H9 (cell line): Measurements from ENCODE around the gene PDZRN4. TPM values are rescaled to one million over a fixed set of nuclear protein-coding genes. Genes with fewer than 3 reads are reported as not detected.

Experiments
- DNase-seq: peaks from one replicate; pipeline ENCODE4 v3.0.0-alpha.2; 2017
- H2AFZ ChIP-seq: one replicate; pipeline ENCODE4 v1.6.1; 2013; ENCODE audit warnings: mild to moderate bottlenecking, low read length, control low read depth, moderate library complexity
- H2AK5ac ChIP-seq: 2 replicates; pipeline ENCODE4 v1.6.1; 2013; ENCODE audit warnings: low read length, control low read depth, mixed read lengths; ENCODE audit not compliant: insufficient read length
- H2BK120ac ChIP-seq: one replicate; pipeline ENCODE4 v1.6.1; 2013; ENCODE audit warnings: low read depth, mild to moderate bottlenecking, low read length, control low read depth, inconsistent platforms; ENCODE audit not compliant: poor library complexity, severe bottlenecking
- H2BK12ac ChIP-seq: 2 replicates; pipeline ENCODE4 v1.6.1; 2013; ENCODE audit warnings: low read length, control low read depth, mixed read lengths, low read depth; ENCODE audit not compliant: insufficient read length
- H2BK15ac ChIP-seq: 2 replicates; pipeline ENCODE4 v1.6.1; 2013; ENCODE audit warnings: low read depth, low read length, control low read depth
- H2BK20ac ChIP-seq: one replicate; pipeline ENCODE4 v1.6.1; 2013; ENCODE audit warnings: low read depth, mild to moderate bottlenecking, low read length, control low read depth, inconsistent platforms; ENCODE audit not compliant: poor library complexity, severe bottlenecking
- H2BK5ac ChIP-seq: 2 replicates; pipeline ENCODE4 v1.6.1; 2013; ENCODE audit warnings: low read length, control low read depth, mixed read lengths; ENCODE audit not compliant: insufficient read length
- H3K14ac ChIP-seq: 2 replicates; pipeline ENCODE4 v1.6.1; 2013; ENCODE audit warnings: low read length, control low read depth; ENCODE audit not compliant: insufficient read depth
- H3K18ac ChIP-seq: 2 replicates; pipeline ENCODE4 v1.6.1; 2013; ENCODE audit warnings: low read depth, mild to moderate bottlenecking, mixed read lengths, low read length, control low read depth; ENCODE audit not compliant: insufficient read length
- H3K23ac ChIP-seq: 2 replicates; pipeline ENCODE4 v1.6.1; 2013; ENCODE audit warnings: low read length, control low read depth, mixed read lengths, low read depth; ENCODE audit not compliant: insufficient read length
- H3K23me2 ChIP-seq: 2 replicates; pipeline ENCODE4 v1.6.1; 2013; ENCODE audit warnings: low read depth, mild to moderate bottlenecking, mixed read lengths, low read length, control low read depth; ENCODE audit not compliant: insufficient read length, poor library complexity, severe bottlenecking
- H3K27ac ChIP-seq: 2 replicates; pipeline ENCODE4 v1.5.1; 2013; ENCODE audit warnings: low read length, control low read depth, mixed read lengths, low read depth; ENCODE audit not compliant: insufficient read length
- H3K27me3 ChIP-seq: 2 replicates; pipeline ENCODE4 v1.6.1; 2013; ENCODE audit warnings: low read length, control low read depth, inconsistent platforms; ENCODE audit not compliant: insufficient read depth
- H3K4ac ChIP-seq: 2 replicates; pipeline ENCODE4 v1.6.1; 2013; ENCODE audit warnings: low read depth, mild to moderate bottlenecking, control low read depth, inconsistent platforms, low read length, moderate library complexity
- H3K4me1 ChIP-seq: 2 replicates; pipeline ENCODE4 v1.6.1; 2013; ENCODE audit warnings: low read length, control low read depth, inconsistent platforms; ENCODE audit not compliant: insufficient read depth
- H3K4me2 ChIP-seq: 2 replicates; pipeline ENCODE4 v1.6.1; 2013; ENCODE audit warnings: low read length, control low read depth, mixed read lengths; ENCODE audit not compliant: insufficient read length, insufficient read depth
- H3K56ac ChIP-seq: 2 replicates; pipeline ENCODE4 v1.6.1; 2013; ENCODE audit warnings: low read depth, mild to moderate bottlenecking, mixed read lengths, low read length, control low read depth; ENCODE audit not compliant: insufficient read length
- H3K79me1 ChIP-seq: 2 replicates; pipeline ENCODE4 v1.6.1; 2013; ENCODE audit warnings: low read depth, mild to moderate bottlenecking, moderate library complexity, low read length, control low read depth, inconsistent platforms; ENCODE audit not compliant: insufficient read depth, poor library complexity, severe bottlenecking
- H3K79me2 ChIP-seq: 2 replicates; pipeline ENCODE4 v1.6.1; 2013; ENCODE audit warnings: low read length, control low read depth, inconsistent platforms; ENCODE audit not compliant: insufficient read depth
- H3K9ac ChIP-seq: 2 replicates; pipeline ENCODE4 v1.6.1; 2013; ENCODE audit warnings: low read length, control low read depth, mixed read lengths; ENCODE audit not compliant: insufficient read length; ENCODE audit errors: extremely low read depth
- H3K9me3 ChIP-seq: one replicate; pipeline ENCODE4 v1.6.1; 2013; ENCODE audit warnings: low read depth, low read length, inconsistent platforms; ENCODE audit not compliant: control insufficient read depth
- H3T11ph ChIP-seq: one replicate; pipeline ENCODE4 v1.6.1; 2013; ENCODE audit warnings: mild to moderate bottlenecking, low read length, control low read depth, inconsistent platforms
- H4K20me1 ChIP-seq: one replicate; pipeline ENCODE4 v1.6.1; 2013; ENCODE audit not compliant: control insufficient read depth, insufficient read length, insufficient read depth
- H4K5ac ChIP-seq: 2 replicates; pipeline ENCODE4 v1.6.1; 2013; ENCODE audit warnings: low read depth, mild to moderate bottlenecking, mixed read lengths, low read length, control low read depth; ENCODE audit not compliant: insufficient read length
- H4K8ac ChIP-seq: replicated peaks from 2 replicates; pipeline ENCODE4 v1.6.1; 2013; ENCODE audit warnings: low read length, control low read depth, mixed read lengths, low read depth; ENCODE audit not compliant: insufficient read length
- H4K91ac ChIP-seq: 2 replicates; pipeline ENCODE4 v1.6.1; 2013; ENCODE audit warnings: low read depth, mild to moderate bottlenecking, moderate library complexity, mixed read lengths, low read length, control low read depth; ENCODE audit not compliant: insufficient read length
- H3K27ac Mint-ChIP-seq, 3 experiments: 2 replicates in 2 of 3; 3 replicates in 1 of 3; pipeline ENCODE4 v1.8.0; 2020 to 2021; ENCODE audit warnings: mixed read lengths in 3 of 3, mild to moderate bottlenecking in 1 of 3, moderate library complexity in 1 of 3
- H3K27me3 Mint-ChIP-seq: 2 replicates; pipeline ENCODE4 v1.8.0; 2021; ENCODE audit warnings: low read depth, mild to moderate bottlenecking, moderate library complexity, mixed read lengths
- H3K36me3 Mint-ChIP-seq, 3 experiments: 2 replicates in 2 of 3; 3 replicates in 1 of 3; pipeline ENCODE4 v1.8.0; 2020 to 2021; ENCODE audit warnings: low read depth in 3 of 3, mixed read lengths in 3 of 3; ENCODE audit not compliant: insufficient read depth in 1 of 3
- H3K4me1 Mint-ChIP-seq, 2 experiments: 2 replicates each; pipeline ENCODE4 v1.8.0; 2020; ENCODE audit warnings: mixed read lengths in 2 of 2
- H3K4me3 Mint-ChIP-seq, 2 experiments: 2 replicates in 1 of 2; 3 replicates in 1 of 2; pipeline ENCODE4 v1.8.0; 2020 to 2021; ENCODE audit warnings: mild to moderate bottlenecking in 2 of 2, mixed read lengths in 2 of 2, moderate library complexity in 1 of 2
- H3K9me3 Mint-ChIP-seq, 2 experiments: 2 replicates in 1 of 2; 3 replicates in 1 of 2; pipeline ENCODE4 v1.8.0; 2020; ENCODE audit warnings: mild to moderate bottlenecking in 2 of 2, mixed read lengths in 2 of 2, moderate library complexity in 1 of 2
- WGBS: extraction: QIAGEN DNeasy Blood & Tissue Kit; methylation state at CpG from one replicate; pipeline ENCODE4 v1.1.7; 2013; ENCODE audit warnings: missing lambda C conversion rate, low lambda C conversion rate, mixed read lengths; ENCODE audit not compliant: insufficient read length; ENCODE audit errors: extremely low coverage; 5-methylcytosine and 5-hydroxymethylcytosine counted together
- total RNA-seq: library from RNA; stranded (reverse); gene quantifications from 2 replicates; pipeline ENCODE4 v1.2.1, GENCODE V29; 2021
- TF ChIP-seq, protein P1 (sequence below): fragments of 200-600 bp; sonication (generic); conservative IDR thresholded peaks from 3 replicates; pipeline ENCODE4 v1.8.0; 2021; ENCODE audit warnings: antibody characterized with exemption, mild to moderate bottlenecking

The PDZRN4 gene
- total RNA-seq, 1 experiment from 2014 or later: not detected

DNA sequence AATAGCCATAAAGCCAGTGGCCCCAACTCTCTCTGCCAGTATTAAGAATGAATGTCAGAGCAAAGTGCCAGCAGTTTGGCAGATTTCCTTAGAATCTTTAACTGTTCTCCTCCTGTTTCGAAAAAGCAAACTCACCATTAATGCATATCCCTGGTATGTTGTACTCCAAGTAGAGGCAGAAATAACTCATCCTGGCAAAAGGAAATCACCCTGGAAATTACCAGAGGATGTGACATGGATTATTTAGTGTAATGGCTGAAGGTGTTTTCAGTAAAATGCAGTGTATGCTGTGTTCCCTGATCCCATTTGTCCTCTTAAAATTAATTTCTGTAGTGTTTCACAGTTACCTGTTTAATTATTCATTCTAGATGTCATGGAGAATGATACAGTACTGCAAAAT is 105.3 kb downstream of the PDZRN4 start:
- WGBS: no CpG with 5 or more reads among the region's 1 CpG
- H3K79me2 ChIP-seq: no peaks in the 10 kb centered on the region
- H3K9ac ChIP-seq: no peak overlapping the region
- no peaks in the 10 kb centered on the region for H3K9me3 ChIP-seq
- no peak overlapping the region for H3K18ac ChIP-seq
- no peaks in the 10 kb centered on the region for H3K27me3 ChIP-seq
- no peak for DNase-seq
- H3K4me3 Mint-ChIP-seq: no peak overlapping the region
- no peak overlapping the region for H2BK5ac ChIP-seq
- no peak overlapping the region for H2BK15ac ChIP-seq
- no peak overlapping the region for H2BK120ac ChIP-seq
- H4K20me1 ChIP-seq: no peaks in the 10 kb centered on the region
- H3K14ac ChIP-seq: no peak overlapping the region
- no peak overlapping the region for H3K27ac Mint-ChIP-seq
- no peak overlapping the region for H3K56ac ChIP-seq
- H3K36me3 Mint-ChIP-seq: no peaks in the 10 kb centered on the region
- H3K23me2 ChIP-seq: no peaks in the 10 kb centered on the region
- H3K23ac ChIP-seq: no peak overlapping the region
- no peak overlapping the region for H4K8ac ChIP-seq
- H3K79me1 ChIP-seq: no peaks in the 10 kb centered on the region
- H3K4me1 Mint-ChIP-seq: no peaks in the 10 kb centered on the region
- H3K4me2 ChIP-seq: no peak overlapping the region
- H3K27ac ChIP-seq: no peak overlapping the region
- H4K5ac ChIP-seq: no peak overlapping the region
- no peak overlapping the region for H3K4ac ChIP-seq
- no peak overlapping the region for H2BK20ac ChIP-seq
- TF ChIP-seq, protein P1, sequence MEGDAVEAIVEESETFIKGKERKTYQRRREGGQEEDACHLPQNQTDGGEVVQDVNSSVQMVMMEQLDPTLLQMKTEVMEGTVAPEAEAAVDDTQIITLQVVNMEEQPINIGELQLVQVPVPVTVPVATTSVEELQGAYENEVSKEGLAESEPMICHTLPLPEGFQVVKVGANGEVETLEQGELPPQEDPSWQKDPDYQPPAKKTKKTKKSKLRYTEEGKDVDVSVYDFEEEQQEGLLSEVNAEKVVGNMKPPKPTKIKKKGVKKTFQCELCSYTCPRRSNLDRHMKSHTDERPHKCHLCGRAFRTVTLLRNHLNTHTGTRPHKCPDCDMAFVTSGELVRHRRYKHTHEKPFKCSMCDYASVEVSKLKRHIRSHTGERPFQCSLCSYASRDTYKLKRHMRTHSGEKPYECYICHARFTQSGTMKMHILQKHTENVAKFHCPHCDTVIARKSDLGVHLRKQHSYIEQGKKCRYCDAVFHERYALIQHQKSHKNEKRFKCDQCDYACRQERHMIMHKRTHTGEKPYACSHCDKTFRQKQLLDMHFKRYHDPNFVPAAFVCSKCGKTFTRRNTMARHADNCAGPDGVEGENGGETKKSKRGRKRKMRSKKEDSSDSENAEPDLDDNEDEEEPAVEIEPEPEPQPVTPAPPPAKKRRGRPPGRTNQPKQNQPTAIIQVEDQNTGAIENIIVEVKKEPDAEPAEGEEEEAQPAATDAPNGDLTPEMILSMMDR: no peak
- H4K91ac ChIP-seq: no peak overlapping the region
- H2BK12ac ChIP-seq: no peak overlapping the region
- H3T11ph ChIP-seq: no peak overlapping the region
- H2AK5ac ChIP-seq: no peak overlapping the region
- no peaks in the 10 kb centered on the region for H3K4me1 ChIP-seq
- no peaks in the 10 kb centered on the region; a peak in 1 of 5 replicates for H3K9me3 Mint-ChIP-seq
- no peaks in the 10 kb centered on the region for H3K27me3 Mint-ChIP-seq
- no peak overlapping the region for H2AFZ ChIP-seq
